ENCODE results near the gene OR2M3. TPM values are rescaled to one million over a fixed set of nuclear protein-coding genes. Genes with fewer than 3 reads are reported as not detected.

OR2M3 gene
- polyA plus RNA-seq, 3 donors = 0.03 to 0.04 (median 0.03) TPM

Other genes with a start within 250 kb of the OR2M3 start
- gene OR2L8, start 248.4 kb upstream of the OR2M3 start, polyA plus RNA-seq (ENCODE audit: insufficient read length in 3 of 3) = not detected
- not detected for gene OR2AK2, start 232.0 kb upstream of the OR2M3 start, polyA plus RNA-seq (ENCODE audit: insufficient read length in 3 of 3)
- gene OR2L5, start 183.6 kb upstream of the OR2M3 start, polyA plus RNA-seq (ENCODE audit: insufficient read length in 3 of 3) = not detected
- gene OR2L2, start 167.2 kb upstream of the OR2M3 start, polyA plus RNA-seq (ENCODE audit: insufficient read length in 3 of 3) = under 1 TPM; 0.06 to 0.12 (median 0.10) TPM
- gene OR2L3, start 150.4 kb upstream of the OR2M3 start, polyA plus RNA-seq (ENCODE audit: insufficient read length in 3 of 3) = not detected
- gene OR2L13, start 102.1 kb upstream of the OR2M3 start, polyA plus RNA-seq (ENCODE audit: insufficient read length in 3 of 3) = not detected
- not detected for gene OR2M5, start 52.1 kb upstream of the OR2M3 start, polyA plus RNA-seq (ENCODE audit: insufficient read length in 3 of 3)
- not detected for gene OR2M2, start 22.4 kb upstream of the OR2M3 start, polyA plus RNA-seq (ENCODE audit: insufficient read length in 3 of 3)
- under 1 TPM; 0.03 to 0.12 (median 0.08) TPM for gene OR2M4, start 34.2 kb downstream of the OR2M3 start, polyA plus RNA-seq (ENCODE audit: insufficient read length in 3 of 3)
- gene OR2T33, start 80.7 kb downstream of the OR2M3 start, polyA plus RNA-seq (ENCODE audit: insufficient read length in 3 of 3) = not detected
- under 1 TPM; 0.03 to 0.09 (median 0.09) TPM for gene OR2T12, start 106.2 kb downstream of the OR2M3 start, polyA plus RNA-seq (ENCODE audit: insufficient read length in 3 of 3)
- not detected for gene OR2M7, start 127.3 kb downstream of the OR2M3 start, polyA plus RNA-seq (ENCODE audit: insufficient read length in 3 of 3)
- not detected for gene OR14C36, start 151.5 kb downstream of the OR2M3 start, polyA plus RNA-seq (ENCODE audit: insufficient read length in 3 of 3)
- gene OR2T4, start 164.4 kb downstream of the OR2M3 start, polyA plus RNA-seq (ENCODE audit: insufficient read length in 3 of 3) = not detected
- under 1 TPM in 1 of 3 donors, not detected in 2; 0.04 TPM for gene OR2T6, start 178.5 kb downstream of the OR2M3 start, polyA plus RNA-seq (ENCODE audit: insufficient read length in 3 of 3)
- gene OR2T1, start 205.8 kb downstream of the OR2M3 start, polyA plus RNA-seq (ENCODE audit: insufficient read length in 3 of 3) = not detected
- gene OR2T2, start 248.4 kb downstream of the OR2M3 start, polyA plus RNA-seq (ENCODE audit: insufficient read length in 3 of 3) = not detected

Measured in renal pelvis (tissue), 3 donors.